ENCODE results near the gene ZPLD1. TPM values are rescaled to one million over a fixed set of nuclear protein-coding genes. Genes with fewer than 3 reads are reported as not detected.

The ZPLD1 gene
- not detected in 2 replicates for total RNA-seq (2014; rRNA removed; shearing (Covaris generic))

DNA sequence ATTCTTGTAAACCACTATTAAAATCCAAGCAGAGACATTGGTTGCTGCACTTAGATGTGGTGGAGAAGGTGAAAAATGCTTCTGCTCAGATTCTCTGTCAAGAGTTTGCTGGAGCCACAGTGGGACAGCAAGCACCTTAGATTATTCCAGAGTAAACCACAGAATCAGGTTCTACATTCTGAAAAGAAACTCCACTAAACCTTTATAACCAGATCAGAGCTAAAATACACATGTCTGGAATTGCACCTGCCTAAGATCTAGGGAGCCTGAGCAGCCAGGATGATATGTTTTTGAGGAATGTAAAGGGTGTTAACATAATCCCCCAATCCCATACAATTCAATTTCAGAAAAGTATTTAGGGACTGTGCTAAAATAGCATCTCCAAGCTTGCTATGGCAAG lies at the start of gene ZPLD1:
Gene ZPLD1, plus strand, starts transcription at position 301 of the 400 bp plus-strand sequence. CDS start 3,473 bp downstream, outside the sequence.
- DNase-seq (ENCODE audit: low spot score) = no peak

DNA sequence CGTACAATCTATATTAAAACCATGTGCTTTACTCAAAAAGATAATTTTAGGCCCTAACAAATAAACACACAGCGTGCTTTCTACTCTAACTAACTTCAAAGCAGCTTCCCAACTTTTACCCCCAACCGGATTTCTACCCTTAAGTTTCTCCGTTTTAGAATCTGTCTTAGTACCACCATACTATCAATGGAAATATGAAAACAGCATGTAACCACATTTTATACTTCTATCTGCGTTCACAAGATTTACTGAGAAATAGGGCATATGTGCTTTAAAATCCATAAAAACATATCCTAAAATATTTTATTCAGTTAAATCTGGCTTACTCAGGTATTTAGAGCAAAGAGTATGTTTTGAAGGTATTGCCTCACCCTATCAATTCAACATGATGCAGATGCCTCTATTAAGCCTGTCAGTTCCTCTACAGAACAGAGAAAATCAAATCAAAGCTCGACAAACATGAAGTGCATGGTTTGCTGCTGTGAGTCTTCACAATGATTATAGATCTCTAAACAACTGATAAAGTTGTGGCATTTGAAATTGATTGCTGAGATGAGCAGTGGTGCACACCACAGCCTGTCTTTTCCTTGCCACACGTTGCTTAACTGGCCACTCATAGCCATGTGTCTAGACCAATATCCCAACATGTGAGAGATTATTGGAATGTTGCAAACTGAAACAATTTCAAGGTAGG lies 44.5 kb upstream of the ZPLD1 start:
- no peak for DNase-seq (ENCODE audit: low spot score)

- no peak for DNase-seq (ENCODE audit: low spot score)
These were observed 43.9 kb upstream of the ZPLD1 start for GRCh38 chr3:102390916-102391315.

DNA sequence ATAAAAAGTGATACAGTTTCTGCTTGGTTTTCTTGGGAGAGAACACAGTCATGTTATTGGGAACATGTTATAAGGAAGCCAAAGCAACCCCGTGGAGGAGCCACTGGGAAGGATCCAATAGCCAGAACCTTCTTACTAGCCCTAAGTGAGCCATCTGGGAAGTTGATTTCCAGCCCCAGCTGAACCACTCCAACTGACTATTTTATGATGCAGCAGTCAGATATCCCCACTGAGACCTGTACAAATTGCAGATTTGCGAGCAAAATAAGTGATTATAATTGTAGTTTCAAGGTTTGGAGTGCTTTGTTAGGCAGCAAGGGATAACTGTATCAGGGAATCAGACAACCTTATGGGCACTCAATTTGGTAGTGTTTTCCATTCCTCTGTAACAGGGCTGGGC lies 43.3 kb upstream of the ZPLD1 start:
- no peak for DNase-seq (ENCODE audit: low spot score)

GRCh38 chr3:102394517-102394916 lies 40.3 kb upstream of the ZPLD1 start:
- DNase-seq (ENCODE audit: low spot score) = no peak

DNA sequence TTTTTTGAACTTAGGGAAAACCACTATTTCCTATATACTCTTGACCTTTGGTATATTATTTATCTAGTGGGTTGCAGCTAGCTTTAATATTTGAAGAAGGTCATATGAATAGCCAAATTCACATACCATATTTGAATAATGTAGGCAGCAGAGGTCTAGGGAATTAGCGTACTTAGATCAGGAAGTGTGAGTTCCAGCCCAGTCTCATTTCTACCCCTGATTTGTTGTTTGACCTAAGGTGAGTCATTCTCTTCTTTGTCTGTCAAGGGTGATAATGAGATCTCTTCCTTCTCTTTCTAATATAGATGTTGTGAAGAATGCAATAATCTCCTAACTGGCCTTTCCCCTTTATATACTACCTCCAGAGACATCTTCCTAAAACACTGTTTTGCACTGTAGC lies 36.6 kb upstream of the ZPLD1 start:
- no peak for DNase-seq (ENCODE audit: low spot score)

DNA sequence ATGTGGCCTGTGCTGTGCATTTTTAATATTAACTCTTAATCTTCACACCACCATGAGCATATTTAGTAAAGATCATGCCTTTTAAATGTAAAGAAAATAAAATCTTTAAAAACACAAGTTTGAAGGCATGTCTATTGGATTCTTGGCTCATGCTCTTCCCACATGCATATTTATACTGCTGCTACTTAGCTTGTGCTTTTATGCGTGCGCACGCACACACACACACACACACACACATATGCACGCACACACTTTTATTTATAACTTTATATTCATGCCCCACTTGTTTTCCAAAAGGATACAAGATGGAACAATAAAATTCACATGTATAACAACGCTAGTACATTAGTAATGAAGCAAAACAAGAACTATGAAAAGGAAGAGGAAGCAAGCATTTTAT lies 36.1 kb upstream of the ZPLD1 start:
- no peak for DNase-seq (ENCODE audit: low spot score)

- no peak for DNase-seq (ENCODE audit: low spot score)
These were observed 34.7 kb upstream of the ZPLD1 start for GRCh38 chr3:102400142-102400541.

- DNase-seq (ENCODE audit: low spot score) = no peak
These were observed 34.0 kb upstream of the ZPLD1 start for GRCh38 chr3:102400766-102401165.

DNA sequence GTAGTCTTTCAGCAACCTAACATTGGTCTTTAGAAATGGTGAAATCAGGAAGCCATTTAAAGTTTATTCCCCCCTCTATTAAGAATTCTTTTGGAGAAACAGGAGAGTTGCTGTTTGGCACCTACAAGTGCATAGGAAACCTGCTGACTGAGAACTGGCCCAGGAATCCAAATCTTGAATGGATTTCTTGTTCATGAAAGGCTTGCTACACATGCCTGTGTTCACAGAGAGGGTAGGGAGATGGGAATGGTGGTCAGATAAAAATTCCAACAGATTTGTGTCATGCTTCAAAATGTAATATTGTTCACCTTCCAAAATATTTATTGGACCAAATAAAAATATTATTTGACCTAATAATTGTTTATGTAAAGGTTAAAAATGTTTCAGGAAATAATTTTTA lies 24.2 kb upstream of the ZPLD1 start:
- no peak for DNase-seq (ENCODE audit: low spot score)

GRCh38 chr3:102415553-102415952 lies 19.3 kb upstream of the ZPLD1 start:
- no peak for DNase-seq (ENCODE audit: low spot score)

DNA sequence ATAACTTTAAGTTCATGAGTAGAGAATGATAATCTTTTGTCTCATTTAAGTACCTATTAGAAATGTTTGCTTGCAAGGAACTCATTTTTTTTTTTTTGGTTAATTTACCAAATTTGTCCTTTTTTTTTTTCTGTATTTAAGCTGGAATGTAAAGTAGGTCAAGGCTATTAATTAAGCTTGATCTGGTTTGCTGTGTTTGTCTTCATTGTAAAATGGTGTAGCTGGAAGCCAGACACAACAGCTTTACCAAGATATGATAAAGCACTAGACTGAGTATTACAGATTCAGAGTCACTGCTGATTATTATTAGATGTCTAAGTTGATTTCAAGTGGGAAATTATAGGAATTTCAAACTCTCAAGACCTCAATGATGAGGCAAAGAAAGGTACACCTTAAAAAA lies 15.0 kb upstream of the ZPLD1 start:
- no peak for DNase-seq (ENCODE audit: low spot score)

- no peak for DNase-seq (ENCODE audit: low spot score)
These were observed 7.0 kb downstream of the ZPLD1 start for GRCh38 chr3:102441832-102442231.

GRCh38 chr3:102443021-102443420 lies 8.2 kb downstream of the ZPLD1 start:
- no peak for DNase-seq (ENCODE audit: low spot score)

- DNase-seq (ENCODE audit: low spot score) = no peak
These were observed 9.3 kb downstream of the ZPLD1 start for GRCh38 chr3:102444101-102444500.

GRCh38 chr3:102447272-102447671 lies 12.5 kb downstream of the ZPLD1 start:
- no peak for DNase-seq (ENCODE audit: low spot score)

DNA sequence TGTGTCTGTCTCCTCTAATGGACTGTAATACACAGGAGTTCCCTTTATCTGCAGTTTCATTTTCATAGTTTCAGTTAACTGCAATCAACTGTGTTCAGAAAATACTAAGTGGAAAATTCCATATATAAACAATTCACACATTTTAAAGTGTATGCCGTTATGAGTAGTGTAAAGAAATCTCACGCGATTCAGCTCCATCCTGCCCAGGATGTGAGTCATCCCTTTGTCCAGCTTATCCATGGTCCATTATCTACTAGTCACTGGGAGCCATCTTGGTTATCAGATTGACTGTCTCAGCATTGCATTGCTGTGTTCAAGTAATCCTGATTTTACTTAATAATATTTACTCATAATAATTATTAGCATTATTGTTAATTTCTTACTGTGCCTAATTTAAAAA lies 14.5 kb downstream of the ZPLD1 start:
- DNase-seq (ENCODE audit: low spot score) = no peak

DNA sequence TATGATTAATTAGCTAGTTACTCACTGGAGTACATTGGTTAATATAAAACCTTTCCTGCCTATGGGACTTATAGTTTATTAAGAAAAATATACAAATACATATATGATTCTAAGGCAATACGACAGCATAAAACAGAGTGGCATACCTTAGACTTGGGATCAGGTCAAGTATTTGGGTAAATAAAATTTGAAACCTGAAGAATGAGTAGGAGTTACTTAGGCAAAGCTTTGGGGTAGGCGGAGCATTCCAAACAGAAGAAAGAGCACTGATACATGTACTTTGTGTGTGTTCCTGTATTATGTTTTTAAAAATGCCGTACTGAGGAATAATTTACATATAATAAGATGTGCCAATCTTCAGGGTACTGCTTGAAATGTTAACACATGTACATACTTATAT lies 15.1 kb downstream of the ZPLD1 start:
- no peak for DNase-seq (ENCODE audit: low spot score)

- DNase-seq (ENCODE audit: low spot score) = no peak
These were observed 16.2 kb downstream of the ZPLD1 start for GRCh38 chr3:102450976-102451375.

- DNase-seq (ENCODE audit: low spot score) = no peak
These were observed 16.7 kb downstream of the ZPLD1 start for GRCh38 chr3:102451543-102451942.

DNA sequence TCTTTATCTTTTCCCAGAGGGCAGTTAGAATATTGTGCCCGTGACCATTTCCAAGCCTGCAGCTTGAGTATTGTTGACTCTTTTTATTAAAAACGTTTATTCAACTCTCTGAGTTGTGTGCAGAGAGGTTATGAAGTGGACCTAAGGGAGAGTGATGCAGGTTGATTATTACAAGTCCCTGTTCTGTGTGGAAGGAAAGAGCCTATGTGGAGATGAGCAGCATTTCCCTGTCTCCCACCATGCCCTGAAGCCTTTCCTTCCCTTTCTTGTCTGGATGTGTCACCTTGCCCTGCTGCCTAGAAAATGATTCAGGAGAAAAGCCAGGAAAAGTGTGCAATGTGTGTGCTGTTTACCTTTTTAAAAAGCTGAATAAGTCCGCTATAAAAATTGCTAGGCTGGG lies 19.4 kb downstream of the ZPLD1 start:
- DNase-seq (ENCODE audit: low spot score) = no peak

GRCh38 chr3:102457644-102458043 lies 22.8 kb downstream of the ZPLD1 start:
- DNase-seq (ENCODE audit: low spot score) = no peak

DNA sequence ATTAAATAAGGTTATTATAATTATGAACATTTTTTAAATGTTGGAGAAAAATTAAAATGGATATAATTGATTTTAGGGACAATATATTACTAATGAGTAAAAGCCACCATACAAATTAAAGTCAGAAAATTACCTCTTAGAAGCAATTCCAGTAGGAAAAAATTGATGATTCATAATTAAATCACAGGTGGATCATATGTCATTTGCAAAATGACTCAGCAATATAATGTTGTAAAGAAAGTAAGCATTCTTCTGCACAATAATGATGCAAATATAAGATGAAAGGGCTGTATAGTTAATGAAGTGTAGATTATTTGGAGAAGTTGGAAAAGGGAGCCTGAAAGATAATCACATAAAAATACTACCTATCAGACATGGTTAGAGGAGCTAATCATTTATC lies 25.8 kb downstream of the ZPLD1 start:
- no peak for DNase-seq (ENCODE audit: low spot score)

- no peak for DNase-seq (ENCODE audit: low spot score)
These were observed 29.4 kb downstream of the ZPLD1 start for GRCh38 chr3:102464261-102464660.

All from HT-29 (cell line).